ENCODE measurements around the gene MYPN.
"Not testable (repeated sequence)": the region's sequence is repeated elsewhere in the genome, so short reads cannot be mapped to it uniquely, and the experiment has no call there.

The MYPN gene

DNA sequence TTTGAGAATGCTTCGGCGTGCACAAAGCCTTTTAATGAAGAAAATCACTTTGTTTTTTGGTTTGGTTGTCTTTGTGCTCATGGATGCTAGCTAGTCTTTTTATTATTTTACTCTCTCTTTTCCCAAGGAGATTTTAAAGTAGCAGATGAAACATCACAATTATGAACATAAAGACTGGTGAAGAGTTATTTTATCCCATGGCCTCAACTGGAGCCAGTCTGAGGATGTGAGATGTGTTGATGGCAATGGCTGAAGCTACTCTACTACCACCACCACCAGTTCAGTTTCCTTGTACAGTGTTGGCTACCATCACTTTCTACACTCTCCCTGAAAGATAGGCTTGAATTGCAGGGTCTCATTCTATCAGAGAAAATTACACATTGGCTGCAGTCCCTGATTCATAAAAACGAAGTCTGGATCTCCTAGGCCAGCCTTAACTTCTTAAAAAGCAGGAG, 33.7 kb upstream of the MYPN start:
- TF ChIP-seq, protein P1, sequence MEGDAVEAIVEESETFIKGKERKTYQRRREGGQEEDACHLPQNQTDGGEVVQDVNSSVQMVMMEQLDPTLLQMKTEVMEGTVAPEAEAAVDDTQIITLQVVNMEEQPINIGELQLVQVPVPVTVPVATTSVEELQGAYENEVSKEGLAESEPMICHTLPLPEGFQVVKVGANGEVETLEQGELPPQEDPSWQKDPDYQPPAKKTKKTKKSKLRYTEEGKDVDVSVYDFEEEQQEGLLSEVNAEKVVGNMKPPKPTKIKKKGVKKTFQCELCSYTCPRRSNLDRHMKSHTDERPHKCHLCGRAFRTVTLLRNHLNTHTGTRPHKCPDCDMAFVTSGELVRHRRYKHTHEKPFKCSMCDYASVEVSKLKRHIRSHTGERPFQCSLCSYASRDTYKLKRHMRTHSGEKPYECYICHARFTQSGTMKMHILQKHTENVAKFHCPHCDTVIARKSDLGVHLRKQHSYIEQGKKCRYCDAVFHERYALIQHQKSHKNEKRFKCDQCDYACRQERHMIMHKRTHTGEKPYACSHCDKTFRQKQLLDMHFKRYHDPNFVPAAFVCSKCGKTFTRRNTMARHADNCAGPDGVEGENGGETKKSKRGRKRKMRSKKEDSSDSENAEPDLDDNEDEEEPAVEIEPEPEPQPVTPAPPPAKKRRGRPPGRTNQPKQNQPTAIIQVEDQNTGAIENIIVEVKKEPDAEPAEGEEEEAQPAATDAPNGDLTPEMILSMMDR (IDR thresholded peaks at IDR 0.05; ENCODE audit: extremely low read depth, insufficient read depth, missing control alignments) = no peak
- in situ Hi-C loops (cut with MboI; ENCODE audit: low pct_unique_long_range_greater_than_20kb, low sequenced_read_pairs, unreplicated experiment) = no loop called here
- DNase-seq (ENCODE audit: low spot score) = peak; percentile 32

DNA sequence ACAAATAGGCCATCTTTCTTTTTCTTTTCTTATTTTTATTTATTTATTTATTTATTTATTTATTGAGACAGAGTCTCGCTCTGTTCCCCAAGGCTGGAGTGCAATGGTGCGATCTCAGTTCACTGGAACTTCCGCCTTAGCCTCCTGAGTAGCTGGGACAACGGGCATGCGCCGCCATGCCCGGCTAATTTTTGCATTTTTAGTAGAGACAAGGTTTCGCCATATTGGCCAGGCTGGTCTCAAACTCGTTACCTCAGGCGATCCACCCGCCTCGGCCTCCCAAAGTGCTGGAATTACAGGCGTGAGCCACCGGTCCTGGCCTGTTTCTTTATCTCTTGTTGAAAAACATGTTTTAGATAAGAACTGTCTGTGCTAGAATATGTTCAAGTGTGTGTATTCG, 33.2 kb upstream of the MYPN start:
- in situ Hi-C loops (cut with MboI; ENCODE audit: low pct_unique_long_range_greater_than_20kb, low sequenced_read_pairs, unreplicated experiment); DNase-seq (ENCODE audit: low spot score): not testable (repeated sequence)

- TF ChIP-seq, protein P1 (IDR thresholded peaks at IDR 0.05; ENCODE audit: extremely low read depth, insufficient read depth, missing control alignments) = no peak
- no peak for DNase-seq (ENCODE audit: low spot score)
- in situ Hi-C loops (cut with MboI; ENCODE audit: low pct_unique_long_range_greater_than_20kb, low sequenced_read_pairs, unreplicated experiment) = no loop called here
These were observed 32.3 kb upstream of the MYPN start for GRCh38 chr10:68077026-68077425.

DNA sequence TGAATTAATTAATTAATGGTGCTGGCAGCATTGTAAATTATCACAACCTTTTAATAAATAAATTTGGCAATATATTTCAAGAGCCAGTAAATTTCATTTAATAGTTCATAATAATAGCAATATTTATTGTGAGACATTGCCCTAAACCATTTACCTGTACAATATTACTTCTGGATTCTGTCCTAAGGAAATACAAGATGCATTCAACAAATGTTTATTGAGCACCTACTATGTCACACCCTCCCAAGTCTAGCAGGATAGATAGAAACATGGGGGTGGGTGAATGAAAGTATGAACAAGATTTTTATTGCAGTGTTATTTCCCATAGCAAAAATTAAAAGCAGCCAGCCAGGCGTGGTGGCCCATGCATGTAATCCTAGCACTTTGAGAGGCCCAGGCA, 29.9 kb upstream of the MYPN start:
- TF ChIP-seq, protein P1 (IDR thresholded peaks at IDR 0.05; ENCODE audit: extremely low read depth, insufficient read depth, missing control alignments) = no peak
- in situ Hi-C loops (cut with MboI; ENCODE audit: low pct_unique_long_range_greater_than_20kb, low sequenced_read_pairs, unreplicated experiment) = no loop called here
- DNase-seq (ENCODE audit: low spot score) = no peak

DNA sequence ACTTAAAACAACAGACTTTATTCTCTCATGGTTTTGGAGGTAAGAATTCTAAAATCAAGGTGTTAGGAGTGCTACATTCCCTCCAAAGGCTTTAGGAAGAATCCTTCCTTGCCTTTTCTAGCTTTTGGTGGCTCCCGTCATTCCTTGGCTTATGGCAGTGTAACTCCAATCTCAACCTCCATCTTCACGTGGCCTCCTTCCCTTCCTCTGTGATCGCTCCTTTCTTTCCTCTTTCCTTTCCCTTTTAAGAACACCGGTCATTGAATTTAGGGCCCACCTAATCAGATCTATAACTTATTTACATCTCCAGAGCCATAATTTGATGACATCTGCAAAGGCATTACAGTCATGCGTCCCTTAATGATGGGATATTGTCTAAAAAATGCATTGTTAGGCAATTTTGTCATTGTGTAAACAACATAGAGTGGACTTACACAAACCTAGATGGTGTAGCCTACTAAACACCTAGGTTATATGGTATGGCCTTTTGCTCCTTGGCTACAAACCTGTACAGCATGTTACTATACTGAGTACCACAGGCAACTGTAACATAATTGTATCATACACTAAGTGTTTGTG, 28.3 kb upstream of the MYPN start:
- TF ChIP-seq, protein P1 (IDR thresholded peaks at IDR 0.05; ENCODE audit: extremely low read depth, insufficient read depth, missing control alignments) = no peak
- no peak for DNase-seq (ENCODE audit: low spot score)
- in situ Hi-C loops (cut with MboI; ENCODE audit: low pct_unique_long_range_greater_than_20kb, low sequenced_read_pairs, unreplicated experiment) = no loop called here

DNA sequence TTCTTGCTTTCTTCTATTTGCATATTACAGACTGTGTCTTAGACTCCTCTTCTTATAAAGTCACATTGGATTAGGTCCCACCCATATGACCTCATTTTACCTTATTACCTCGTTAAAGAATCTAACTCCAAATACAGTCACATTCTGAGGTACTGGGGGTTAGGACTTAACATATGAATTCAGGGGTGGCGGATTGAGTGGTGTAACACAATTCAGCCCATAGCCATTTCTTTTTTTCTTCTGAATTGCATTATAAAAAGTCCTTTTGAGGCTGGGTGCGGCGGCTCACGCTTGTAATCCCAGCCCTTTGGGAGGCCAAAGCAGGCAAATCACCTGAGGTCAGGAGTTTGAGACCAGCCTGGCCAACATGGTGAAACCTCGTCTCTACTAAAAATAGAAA, 27.4 kb upstream of the MYPN start:
- DNase-seq (ENCODE audit: low spot score) = no peak
- TF ChIP-seq, protein P1 (IDR thresholded peaks at IDR 0.05; ENCODE audit: extremely low read depth, insufficient read depth, missing control alignments) = no peak
- in situ Hi-C loops (cut with MboI; ENCODE audit: low pct_unique_long_range_greater_than_20kb, low sequenced_read_pairs, unreplicated experiment) = no loop called here

GRCh38 chr10:68082872-68083271, 26.4 kb upstream of the MYPN start:
- TF ChIP-seq, protein P1 (IDR thresholded peaks at IDR 0.05; ENCODE audit: extremely low read depth, insufficient read depth, missing control alignments) = no peak
- no peak for DNase-seq (ENCODE audit: low spot score)
- in situ Hi-C loops (cut with MboI; ENCODE audit: low pct_unique_long_range_greater_than_20kb, low sequenced_read_pairs, unreplicated experiment) = no loop called here

All from GM13977 (cell line).